Raji (cell line): Measurements from ENCODE around the gene CNDP1.

Source experiments
- POLR2A ChIP-seq: IDR thresholded peaks from 2 replicates; pipeline ENCODE4 v1.6.1; 2011; ENCODE audit warnings: low read depth, low read length, control low read depth; ENCODE audit not compliant: insufficient read depth

Gene CNDP1

DNA sequence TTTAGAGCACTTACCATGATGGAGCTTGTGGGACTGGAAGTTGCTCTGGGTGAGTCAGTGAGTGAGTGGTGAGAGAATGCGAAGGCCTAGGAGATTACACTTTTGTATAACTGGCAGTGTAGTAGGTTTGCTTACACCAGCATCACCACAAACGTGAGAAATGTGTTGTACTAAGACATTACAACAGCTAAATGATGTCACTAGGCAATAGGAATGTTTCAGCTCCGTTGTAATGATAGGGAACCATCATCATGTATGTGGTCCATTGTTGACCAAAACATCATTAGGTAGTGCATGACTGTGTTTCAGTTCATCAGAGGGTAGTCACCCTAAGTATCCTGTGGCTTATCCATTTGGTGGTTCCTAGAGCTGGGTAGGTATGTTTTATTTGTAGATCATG, 75.2 kb downstream of the CNDP1 start:
- no peak for TF ChIP-seq POLR2A

DNA sequence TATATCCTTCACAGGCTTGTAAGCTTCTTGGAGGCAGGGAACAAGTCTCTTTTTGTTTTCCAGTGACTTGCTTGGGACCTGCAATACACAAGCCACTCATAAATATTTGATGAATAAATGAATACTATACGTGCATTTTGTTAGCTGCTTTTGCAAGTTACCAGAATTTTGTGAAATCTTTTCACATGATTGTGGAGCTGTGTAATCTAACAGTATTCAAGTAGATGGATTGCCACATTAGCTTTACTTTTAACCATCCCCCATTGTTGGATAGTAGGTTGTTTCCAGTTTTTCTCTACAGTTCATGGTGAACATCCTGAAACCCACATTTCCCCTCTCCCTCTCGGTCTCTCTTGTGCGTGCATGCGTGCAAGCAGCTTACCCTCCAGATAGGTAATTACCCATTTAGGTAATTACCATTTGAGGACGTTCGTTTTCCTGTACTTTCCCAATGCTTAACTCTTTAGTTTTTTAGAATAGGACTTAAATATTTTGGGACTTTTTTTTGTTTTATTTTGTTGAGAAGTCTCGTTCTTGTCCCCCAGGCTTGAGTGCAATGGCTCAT, 75.8 kb downstream of the CNDP1 start:
- no peak for TF ChIP-seq POLR2A

DNA sequence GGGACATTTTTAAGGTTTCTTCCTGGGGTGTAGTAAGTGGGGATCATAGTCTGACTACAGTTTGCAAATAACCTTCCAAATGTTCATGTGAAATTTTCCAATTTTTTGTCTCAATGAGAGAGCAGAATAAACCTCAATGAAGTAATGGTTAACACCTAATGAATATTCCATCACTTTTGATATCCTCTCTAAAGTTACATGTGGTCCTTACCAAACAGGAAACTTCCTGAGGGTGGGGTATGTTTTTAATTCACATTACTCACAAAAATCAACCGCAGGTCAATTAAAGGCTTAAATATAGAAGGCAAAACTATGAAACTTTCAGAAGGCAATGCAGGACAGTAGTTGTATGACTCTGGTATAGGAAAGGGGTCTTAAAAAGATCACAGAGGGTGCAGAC, 76.6 kb downstream of the CNDP1 start:
- no peak for TF ChIP-seq POLR2A

DNA sequence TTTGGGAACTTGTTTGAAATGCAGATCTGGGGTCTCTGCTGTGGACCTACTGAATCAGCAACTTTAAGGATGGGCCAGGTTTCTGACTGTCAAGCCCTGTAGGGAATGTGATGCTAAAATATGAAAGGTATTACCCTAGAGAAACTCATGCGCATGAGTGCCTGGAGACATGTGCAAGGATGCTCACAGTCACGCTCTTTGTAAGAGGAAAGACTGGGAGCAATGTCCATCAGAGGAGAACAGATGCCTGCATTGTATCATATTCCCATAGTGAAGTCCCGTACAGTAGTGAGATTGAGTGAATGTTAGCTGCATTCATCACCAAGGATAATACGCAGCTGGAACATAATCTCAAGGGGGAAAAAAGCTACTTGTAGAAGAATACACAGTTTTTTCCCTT, 77.5 kb downstream of the CNDP1 start:
- TF ChIP-seq POLR2A = no peak

DNA sequence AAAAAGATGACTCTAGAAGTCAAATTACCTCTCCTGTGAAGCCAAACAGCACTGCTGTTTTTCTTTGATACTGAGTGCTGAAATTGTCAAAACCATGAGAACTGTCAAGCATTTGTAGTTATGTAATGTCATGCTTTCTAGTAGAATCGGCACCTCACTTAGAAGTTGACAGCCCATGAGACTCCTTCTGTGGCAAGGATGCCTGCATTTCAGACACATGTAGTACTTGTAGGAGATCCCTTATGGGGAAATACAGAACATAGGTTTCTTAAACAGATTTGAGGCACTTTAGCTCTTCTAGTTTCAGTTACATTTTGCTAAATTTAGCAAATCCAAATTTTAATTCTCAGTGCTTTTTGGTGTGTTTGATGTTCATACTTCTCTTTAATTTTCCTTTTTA, 79.1 kb downstream of the CNDP1 start:
- TF ChIP-seq POLR2A = no peak

DNA sequence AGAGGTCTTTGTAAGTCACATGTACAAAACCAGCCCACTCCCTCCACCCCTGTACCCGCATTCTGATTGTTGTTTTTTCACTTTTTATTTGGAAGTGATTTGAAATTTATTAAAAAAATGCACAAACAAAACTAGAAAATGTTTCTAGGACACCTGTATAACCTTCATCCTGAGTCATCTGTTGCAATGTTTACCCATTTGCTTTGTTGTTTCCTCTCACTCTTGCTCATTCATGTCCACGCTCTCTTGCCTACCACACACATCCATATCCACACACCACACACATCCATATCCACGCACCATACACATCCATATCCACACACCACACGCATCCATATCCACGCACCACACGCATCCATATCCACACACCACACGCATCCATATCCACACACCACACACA, 82.2 kb downstream of the CNDP1 start:
- TF ChIP-seq POLR2A = no peak

DNA sequence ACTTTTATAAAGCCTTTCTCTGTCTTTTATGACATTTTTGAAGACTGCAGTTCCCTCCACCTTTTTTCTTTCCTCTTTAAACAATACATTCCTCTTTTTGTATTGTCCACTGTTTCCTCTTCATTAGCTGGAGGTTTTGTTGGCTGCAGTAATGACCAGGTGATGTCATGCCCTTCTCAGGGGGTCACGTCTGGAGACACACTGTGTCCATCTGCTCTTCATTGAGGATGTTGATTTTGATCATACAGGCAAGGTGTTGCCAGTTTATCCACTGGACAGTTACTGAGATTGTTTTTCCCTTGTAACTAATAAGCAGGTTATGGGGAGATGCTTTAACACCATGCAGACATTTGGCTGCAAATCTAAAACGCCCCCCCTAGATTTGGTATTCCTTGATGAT, 83.2 kb downstream of the CNDP1 start:
- TF ChIP-seq POLR2A = no peak

DNA sequence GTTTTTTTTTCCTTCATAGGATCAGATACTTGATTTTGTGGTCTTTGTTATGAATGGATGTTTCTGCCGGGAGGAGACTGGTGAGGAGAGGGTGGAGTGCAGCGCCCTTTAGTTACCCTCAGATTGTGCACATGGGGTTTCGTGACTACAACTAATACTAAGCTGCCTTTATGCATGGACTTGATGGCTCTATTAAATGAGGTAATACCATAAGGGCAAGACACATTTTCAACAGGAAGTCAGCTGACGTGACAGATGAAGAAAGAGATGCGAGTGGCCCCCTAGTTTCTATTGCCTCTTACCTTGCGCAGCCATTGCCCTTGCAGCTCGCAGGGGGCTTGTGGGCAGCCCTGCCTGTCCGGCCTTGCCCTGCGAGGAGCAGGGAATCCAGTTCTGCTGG, 87.8 kb downstream of the CNDP1 start:
- no peak for TF ChIP-seq POLR2A

DNA sequence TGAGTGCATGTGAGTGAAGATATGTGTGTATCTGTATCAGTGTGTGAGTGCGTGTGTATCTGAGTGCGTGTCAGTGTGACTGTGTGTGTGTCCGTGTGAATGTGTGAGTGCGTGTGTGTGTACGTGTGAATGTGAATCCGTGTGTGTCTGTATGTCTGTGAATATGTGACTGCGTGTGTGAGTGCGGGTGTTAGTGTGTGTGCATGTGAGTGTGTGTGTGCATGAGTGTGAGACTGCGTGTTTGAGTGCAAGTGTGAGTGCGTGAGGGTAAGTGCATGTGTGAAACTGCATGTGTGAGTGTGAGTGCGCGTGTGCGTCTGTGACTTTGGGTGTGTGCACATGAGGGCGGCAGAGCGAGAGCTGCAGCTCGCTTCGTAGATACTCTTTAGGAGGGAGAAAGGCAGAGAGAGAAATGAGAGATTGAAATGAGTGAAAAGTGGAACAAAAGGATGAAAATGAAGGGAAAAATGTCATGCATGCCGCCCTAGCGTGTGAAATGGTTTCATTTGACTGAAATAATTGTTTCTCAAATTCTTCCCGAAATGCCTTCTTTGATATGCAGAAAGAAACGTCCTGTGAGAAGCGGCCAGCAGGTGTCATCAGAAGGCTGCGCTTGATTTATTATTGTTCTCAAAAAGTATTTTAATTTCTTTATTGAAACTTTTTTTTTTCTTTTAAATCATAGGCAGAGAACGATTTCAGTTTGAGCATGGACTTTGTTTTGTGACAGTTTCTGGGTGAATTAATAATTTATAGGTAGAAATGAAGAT, 88.9 kb downstream of the CNDP1 start:
- TF ChIP-seq POLR2A = no peak

DNA sequence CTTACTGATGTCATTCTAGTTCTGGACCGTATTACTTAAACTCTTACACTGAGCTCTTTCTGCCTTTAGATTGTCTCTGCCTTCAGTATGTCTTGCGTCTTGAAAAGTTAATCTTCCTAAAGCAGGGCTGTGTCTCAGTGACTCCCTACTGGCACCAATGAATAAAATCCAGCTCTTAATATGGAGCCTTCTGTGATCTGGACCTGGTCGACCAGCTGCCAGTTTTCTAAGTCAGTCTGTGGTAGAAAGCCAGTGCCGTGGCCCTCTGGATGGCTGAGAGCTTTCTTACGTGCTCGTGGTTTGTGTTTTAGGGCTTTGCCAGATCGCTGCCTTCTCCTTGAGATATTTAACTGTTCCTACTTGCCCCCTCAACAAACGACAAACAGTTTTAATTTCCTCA, 90.2 kb downstream of the CNDP1 start:
- TF ChIP-seq POLR2A = no peak

DNA sequence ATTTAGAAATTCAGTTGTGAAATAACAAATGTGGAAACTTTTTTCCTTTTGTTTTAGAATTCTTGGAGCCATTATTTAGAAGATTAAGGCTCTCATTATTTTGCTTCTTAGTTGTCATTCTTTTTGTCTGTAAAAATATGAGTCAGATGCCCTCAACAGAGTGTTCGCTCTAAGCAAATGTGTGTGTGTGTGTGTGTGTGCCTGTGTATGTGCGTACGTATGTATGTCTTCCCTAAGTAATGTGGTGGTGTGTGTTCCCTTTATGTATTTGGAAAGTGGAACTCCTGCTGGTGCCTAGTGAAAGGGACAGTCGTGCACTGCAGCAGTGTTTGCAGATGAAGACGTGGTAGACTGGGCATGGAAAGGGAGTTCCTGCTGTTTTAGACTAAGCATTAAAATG, 90.9 kb downstream of the CNDP1 start:
- TF ChIP-seq POLR2A = no peak

DNA sequence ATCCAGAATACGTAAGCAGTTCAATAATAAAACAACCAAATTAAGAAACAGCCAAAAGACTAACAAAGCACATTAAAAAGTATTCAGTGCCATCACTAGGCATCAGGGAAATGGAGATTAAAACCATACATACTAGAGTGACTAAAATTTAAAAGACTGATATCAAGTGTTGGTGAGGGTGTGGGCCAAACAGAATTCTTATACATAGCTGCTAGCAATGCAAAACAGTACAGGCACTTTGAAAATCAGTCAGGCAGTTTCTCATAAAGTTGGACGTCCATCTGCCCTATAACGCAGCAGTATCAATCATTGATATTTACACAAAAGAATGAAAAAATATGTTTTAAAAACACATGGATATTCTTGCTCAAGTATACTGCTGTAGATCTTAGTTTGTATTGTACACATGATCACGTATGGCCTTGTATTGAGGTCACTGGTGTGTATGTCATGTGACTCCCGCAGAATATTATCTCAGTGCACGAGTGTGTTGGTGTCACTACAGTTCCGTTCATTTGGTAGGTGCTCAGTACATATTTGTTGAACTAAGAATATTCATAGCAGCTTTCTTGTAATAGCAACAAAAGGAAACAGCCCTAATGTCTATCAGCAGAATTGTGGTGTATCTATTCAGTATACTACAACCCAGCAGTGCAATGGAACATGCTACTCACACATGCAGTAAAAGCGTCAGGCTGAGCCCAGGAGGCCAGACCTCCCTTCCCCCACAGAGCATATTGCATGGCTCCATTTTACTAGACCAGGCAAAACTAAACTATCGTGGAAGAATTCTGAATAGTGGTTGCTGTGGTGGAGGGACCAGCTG, 92.0 kb downstream of the CNDP1 start:
- no peak for TF ChIP-seq POLR2A

DNA sequence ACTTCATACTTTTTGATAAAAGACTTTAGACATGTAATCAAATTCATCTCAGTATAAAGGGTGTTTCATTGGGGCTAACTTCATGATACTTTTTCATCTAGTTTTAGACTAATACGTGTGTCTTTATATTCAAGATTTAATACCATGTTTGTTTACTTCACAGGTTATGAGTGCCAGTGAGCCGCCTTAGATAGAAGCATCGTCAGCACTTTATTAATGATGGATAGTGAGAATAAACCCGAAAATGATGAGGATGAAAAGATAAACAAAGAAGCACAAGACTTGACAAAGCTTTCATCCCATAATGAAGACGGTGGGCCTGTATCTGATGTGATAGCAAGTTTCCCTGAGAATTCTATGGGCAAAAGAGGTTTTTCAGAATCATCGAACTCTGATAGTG, 96.5 kb downstream of the CNDP1 start:
- no peak for TF ChIP-seq POLR2A

DNA sequence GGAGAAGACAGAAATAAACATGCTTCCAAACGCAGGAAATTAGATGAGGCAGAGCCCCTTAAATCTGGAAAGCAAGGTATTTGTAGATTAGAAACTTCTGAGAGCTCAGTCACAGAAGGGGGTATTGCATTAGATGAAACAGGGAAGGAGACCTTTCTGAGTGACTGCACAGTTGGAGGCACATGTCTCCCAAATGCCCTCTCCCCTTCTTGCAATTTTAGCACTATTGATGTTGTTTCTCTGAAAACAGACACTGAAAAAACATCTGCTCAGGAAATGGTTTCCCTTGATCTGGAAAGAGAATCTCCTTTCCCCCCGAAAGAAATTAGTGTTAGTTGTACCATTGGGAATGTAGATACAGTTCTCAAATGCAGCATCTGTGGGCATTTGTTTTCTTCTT, 96.9 kb downstream of the CNDP1 start:
- TF ChIP-seq POLR2A = no peak

DNA sequence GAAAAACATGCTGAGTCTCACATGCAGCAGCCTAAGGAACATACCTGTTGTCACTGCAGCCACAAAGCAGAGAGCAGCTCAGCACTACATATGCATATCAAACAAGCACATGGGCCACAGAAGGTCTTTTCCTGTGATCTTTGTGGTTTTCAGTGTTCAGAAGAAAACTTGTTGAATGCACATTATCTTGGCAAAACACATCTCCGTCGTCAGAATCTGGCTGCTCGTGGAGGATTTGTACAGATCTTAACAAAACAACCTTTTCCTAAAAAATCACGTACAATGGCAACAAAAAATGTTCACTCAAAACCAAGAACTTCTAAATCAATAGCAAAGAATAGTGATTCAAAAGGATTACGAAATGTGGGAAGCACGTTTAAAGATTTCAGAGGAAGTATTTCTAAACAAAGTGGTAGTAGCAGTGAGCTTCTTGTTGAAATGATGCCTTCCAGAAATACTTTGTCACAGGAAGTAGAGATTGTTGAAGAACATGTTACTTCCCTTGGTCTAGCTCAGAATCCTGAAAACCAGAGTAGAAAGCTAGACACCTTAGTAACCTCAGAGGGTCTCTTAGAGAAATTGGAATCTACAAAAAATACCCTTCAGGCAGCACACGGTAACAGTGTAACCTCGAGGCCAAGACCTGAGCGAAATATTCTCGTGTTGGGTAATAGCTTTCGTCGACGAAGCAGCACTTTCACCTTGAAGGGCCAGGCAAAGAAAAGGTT, 97.5 kb downstream of the CNDP1 start:
- TF ChIP-seq POLR2A = no peak

DNA sequence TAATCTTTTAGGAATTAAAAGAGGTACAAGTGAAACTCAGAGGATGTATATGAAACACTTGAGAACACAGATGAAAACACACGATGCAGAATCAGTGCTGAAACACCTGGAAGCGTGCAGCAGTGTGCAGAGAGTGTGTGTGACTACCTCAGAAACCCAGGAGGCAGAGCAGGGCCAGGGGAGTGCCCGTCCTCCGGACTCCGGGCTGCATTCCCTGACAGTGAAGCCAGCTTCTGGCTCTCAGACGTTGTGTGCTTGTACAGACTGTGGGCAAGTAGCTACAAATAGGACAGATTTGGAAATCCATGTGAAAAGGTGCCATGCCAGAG, 98.0 kb downstream of the CNDP1 start:
- TF ChIP-seq POLR2A = no peak
